ENCODE data around the gene RAPGEF4.

GRCh38 chr2:172736424-172737174 is 954 bp downstream of the RAPGEF4 start:
- TF ChIP-seq CTCF (IDR thresholded peaks at IDR 0.05; ENCODE audit: borderline replicate concordance, extremely low read depth, low read length, poor library complexity, severe bottlenecking), result no peak
- no peak for TF ChIP-seq EZH2 (IDR thresholded peaks at IDR 0.05; ENCODE audit: borderline replicate concordance, low read depth, low read length, severe bottlenecking)

All from DND-41 (cell line).